NCI-H82 (cell line): Measurements from ENCODE around the gene ICA1.

ENCODE experiments used
- DNase-seq: peaks from one replicate; lab custom pipeline; 2025; lab: John Stamatoyannopoulos, UW

ICA1 gene

DNA sequence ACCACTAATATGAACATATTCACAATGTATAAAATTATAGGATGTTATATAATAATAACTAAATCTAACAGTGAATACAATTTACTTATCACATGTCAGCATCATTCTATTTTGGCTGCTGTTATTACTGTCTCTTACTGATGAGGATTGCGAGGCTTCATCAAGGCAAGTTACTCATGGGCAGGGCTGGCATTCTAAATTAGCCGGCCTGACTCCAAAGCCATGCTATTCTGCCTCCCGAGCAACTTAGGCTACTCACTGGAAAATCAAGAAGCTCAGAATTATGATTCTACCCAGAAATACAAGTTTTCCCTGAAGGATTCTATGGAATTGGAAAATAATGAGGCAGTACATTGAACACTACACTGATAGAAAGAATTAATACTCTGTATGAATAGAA lies 101.7 kb downstream of the ICA1 start:
- DNase-seq = no peak

DNA sequence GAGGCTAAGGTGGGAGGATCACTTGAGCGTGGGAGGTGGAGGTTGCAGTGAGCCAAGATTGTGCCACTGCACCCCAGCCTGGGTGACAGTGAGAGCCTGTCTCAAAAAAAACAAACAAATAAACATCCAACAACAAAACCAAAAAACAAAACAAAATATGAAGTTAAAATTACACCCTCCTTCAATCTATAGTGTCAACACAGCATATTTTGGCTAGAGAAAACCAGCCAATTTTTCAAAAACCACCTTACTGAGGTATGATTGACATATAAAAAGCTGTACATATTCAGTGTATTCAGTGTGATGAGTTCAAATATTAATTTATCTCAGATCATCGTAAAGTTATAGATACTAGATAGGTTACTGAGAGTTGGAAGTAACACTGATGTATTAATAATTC lies 102.4 kb downstream of the ICA1 start:
- DNase-seq = no peak

DNA sequence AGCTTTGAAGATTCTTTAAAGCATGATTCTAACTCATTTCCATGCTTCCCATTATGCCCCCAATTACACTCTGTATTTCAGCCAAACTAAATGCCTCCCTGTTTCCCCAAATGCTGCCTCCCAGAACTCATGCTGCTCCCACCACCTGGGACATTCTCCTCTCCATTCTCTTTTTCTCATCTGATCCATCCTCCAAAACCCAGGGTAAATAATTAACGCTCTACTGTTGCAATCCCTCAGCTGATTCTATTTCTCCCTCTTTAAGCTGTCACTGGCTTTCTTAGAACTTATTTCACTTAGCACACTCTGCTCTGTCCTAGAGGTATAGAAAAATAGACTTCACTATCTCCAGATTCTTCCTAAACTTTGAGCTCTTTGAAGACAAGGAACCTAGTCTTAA lies 104.7 kb downstream of the ICA1 start:
- no peak for DNase-seq

DNA sequence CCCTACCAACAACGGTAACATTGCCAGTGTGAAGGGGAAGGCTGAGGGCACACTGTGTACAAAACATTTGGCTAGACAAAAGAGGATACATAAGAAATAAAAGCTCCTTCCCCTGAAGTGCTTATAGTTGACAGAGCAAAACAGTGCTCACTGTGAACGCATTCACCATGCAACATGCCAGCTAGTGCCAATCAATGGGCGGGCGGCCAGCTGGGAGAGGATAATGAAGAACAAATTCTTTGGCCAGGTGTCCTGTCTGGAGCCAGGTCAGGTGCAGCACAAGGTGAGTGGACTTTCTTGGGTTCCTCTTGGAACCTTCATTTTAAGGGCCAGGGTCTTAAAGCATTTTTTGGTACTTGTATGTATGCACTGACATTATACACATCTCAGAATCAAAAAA lies 106.1 kb downstream of the ICA1 start:
- no peak for DNase-seq

DNA sequence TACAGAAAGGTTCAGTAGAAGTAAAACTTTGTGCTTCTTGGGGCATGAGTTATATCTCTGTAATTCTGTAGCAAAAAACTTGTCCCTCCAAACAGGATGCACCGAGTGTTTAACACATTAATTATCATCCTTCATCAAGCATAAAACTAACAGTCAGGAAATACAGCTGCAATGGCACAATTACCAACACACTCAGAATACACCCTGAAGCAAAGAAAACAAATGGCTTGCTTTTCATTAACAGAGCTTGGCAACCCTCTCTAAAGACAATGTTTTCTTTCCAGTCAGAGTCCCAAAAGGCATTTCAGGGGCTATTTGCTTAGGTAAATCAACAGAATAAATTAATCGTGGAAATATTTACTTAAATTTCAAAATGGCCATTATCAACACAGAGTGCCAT lies 107.7 kb downstream of the ICA1 start:
- DNase-seq = no peak

DNA sequence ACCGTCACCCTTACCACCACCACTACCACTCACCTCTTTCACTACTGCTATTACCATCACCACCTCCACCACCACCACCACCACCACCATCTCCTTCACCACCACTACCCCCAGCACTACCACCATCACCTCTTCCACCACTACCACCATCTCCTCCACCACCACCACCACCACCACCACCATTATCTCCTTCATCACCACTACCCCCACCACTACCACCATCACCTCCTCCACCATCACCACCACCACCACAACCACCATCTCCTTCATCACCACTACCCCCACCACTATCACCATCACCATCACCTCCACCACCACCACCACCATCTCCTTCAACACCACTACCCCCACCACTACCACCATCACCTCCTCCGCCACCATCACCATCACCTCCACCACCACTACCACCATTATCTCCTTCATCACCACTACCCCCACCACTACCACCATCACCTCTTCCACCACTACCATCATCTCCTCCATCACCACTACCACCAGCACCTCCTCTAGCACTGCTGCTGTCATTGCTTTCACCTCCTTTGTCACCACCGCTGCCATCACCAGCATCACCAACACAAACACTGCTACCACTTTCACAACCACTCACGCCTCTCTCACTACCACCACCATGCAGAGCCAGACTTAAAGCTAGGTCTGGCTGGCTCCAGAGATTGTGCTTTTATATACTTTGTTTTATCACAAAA lies 109.3 kb downstream of the ICA1 start:
- no peak for DNase-seq

DNA sequence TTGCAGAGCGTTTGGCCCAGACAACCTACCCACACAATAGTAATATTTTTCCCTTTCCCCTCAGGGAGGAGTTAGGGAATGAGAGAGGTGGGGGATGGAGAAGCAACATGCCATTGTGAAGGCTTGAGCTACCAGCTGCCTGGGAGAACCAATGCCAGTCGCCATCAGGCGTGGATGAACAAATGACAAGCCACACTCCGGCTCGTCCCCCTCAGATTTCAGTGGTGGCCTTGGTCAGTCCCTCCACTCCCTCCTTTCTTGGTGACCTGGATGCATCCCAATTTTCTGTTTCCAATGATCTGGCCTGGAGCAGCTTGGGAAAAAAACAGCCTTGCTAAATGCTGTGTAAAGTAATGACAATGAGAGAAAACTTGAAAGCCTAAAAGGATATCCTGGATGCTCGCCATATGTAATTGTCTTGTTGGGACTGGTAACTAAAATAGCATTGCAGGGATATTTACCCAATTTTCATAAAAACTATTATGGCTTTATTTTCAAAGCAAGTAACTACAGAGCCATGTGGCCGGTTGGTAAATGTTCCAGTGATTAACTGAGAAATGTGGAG lies 110.7 kb downstream of the ICA1 start:
- DNase-seq = no peak

DNA sequence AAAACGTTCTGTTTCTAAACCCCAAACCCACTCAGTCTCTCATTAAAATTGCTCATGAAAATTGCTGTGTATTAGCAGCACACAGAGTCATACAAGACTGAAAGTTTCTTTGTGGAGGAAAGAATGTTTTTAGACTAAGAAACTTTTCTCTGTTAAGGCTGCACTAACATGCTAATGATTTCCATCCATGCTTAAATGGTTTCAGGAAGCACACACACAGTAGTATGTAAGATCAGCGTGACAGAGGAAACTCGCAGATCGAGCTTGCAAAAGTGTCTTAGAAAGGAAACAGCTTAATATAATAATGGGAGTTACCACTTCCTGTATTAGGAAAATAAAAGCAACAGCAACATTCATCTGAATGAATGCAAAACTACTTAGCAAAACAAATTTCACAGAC lies 112.7 kb downstream of the ICA1 start:
- DNase-seq = no peak

DNA sequence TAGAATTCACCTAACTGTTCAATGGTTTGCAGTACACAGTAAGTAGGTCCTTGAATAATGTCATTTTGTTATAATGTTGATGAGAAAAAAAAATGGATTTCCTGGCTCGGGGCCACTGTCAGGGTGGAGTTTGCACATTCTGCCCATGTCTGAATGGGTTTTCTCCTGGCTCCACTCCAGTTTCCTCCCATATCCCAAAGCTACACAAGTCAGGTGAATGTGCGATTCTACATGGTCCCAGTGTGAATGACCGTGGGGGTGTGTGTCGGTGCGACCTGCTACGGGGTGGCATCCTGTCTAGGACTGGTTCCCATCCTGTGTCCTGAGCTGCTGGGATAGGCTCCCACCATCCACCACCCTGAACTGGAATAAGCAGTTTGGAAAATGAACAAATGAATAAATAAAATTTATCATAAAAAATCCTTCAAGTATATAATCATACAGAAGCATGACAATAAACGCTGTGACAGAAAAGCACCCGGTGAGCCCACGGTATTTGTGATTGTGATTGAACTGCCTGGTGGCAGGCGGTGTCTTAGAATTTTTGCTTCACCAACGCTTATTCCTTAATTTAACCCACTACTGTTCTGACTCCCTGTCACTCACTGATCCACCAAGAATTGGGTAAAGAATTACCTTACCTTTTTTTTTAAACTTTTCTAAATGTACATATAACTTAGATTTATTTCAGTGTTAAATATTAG lies 114.1 kb downstream of the ICA1 start:
- DNase-seq = no peak

DNA sequence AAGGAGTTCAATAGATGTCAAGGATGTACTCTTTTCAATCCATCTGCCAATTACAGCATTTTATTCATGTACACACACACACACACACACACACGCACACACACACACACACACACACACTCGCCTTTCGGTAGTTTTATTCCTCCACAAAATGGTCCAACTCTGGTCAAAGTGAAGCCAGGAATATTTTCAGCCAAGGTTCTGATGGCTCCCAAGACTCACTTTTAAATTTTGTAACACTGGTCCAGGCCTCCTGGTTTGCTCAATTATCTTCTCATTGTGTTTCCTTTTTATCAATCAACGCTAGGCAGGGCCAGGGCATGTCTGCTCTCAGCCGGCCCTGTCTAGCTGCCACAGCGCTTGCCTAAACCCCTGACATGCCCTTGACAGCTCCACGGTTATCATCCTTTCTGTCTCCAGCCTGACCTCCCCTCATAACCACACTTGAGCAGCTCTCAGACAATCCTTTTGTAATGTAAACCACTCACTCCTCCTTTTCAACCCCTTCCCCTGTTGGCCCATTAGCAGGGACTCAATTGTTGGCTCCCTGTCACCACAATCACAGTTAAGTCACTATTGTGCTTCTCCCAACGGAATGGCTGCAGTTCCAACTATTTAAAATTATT lies 115.1 kb downstream of the ICA1 start:
- no peak for DNase-seq

DNA sequence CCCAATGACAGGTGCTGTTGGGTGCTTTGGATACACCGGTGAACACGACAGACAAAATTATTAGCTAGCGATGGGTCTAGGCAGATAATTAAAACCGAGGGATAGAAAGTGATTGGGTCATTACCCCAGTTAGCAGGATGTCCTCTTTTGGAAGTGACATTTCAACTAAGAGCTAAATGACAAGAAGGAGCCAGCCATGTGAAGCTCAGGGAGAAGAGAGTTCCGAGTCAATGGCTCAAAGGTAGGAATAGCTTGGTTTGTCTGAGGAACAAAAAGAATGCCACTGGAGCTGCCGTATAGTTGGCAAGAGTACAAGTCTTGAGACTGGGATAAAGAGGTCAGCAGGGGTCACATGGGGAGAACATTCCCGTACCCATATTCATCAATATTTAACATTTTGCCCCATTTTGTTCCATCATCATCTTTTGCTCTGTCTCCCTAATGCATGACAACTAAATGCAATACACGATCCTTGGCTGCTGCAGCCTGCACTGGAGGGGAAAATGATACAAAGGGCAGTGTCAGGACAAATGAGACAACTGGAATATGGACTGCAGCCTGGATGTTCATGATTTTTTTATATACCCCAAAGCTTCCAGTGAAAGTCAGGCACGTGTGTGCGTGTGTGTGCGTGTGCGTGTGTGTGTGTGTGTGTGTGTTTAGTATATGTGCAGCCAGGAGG lies 115.7 kb downstream of the ICA1 start:
- DNase-seq = no peak

DNA sequence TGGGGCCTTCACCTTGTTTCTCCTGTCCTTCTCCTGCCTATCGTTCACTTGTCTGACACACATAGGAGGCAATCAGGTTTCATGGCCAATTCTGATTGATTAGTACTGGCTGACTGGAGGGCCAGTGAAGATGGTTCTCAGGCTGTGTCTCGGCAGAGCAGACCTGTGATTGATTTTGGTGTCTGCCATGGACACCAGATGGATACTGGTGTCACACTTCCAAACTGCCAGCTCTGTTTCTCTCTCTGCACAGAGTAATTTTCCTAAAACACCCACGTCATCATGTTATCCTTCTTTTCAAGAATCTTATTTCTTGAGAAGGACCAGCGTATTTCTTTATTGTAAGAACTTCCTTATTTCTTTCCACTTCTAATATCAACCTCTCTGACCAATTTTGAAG lies 117.1 kb downstream of the ICA1 start:
- no peak for DNase-seq

DNA sequence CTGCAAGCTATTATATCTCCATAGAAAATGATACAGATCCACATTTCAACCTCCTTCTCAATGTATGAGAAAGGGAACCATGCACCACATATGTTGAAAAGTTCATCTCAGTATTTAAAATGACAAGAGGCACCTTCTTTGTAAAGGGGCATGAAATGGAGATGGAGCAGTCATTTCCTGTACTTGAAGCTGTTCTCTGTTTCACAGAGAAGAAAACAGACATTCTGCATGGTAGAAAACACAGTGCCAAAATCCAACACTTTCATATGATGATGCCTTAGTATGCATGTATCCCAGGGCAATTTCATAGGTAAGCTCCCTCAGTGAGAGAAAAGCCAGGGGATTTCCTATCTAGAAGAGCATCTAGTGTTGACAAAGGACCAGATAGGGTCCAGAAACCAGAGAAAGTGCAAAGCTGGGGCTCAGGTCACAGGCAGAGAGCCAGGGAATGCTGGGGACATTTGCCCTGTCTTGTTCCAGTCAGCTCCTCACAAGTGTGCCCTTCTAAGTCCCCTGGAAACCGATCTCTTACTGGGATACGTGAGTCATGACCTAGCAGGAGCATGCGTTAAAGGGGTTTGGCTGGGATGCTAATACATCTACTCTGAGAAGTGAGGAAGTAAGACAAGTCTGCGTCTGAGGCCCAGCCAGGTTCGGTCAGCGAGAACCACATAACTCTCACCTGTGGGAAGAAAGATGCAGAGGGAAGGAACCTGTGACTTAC lies 118.7 kb downstream of the ICA1 start:
- DNase-seq = no peak

DNA sequence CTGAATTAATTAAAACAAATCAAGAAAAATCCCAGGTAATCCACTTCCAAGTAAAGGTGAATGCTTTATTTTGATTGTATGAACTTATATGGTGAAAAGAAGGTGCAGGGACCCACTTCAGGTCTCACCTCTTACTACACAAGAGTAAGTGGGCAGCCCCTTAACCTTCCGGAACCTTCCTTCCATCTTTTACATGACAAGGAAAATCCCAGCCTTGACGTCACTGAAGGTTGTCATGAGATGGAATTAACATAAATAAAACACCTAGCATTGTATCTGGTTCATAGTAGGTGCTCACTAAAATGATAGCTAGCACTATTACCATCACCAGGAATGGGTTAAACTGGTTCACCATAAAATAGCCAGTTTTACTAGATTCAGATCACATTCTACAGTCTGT lies 119.5 kb downstream of the ICA1 start:
- DNase-seq = no peak

DNA sequence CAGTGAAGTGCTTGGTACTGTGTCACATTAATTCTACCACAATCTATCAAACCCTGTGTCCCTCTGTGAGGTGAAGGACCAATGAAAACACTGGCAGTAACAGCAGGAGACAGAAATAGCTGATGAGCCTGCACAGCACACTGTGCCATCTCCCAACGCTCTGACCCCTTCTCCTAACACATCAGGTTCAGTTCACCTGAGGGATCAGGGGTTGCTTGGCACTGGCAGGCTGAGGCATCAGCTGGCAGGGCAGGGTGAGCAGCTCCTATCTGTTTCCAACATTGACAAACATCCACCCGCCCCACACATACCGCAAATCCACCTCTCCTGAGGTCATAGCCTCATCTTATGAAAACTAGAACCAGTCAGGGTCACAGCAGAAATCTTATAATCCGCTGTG lies 120.9 kb downstream of the ICA1 start:
- DNase-seq = no peak

DNA sequence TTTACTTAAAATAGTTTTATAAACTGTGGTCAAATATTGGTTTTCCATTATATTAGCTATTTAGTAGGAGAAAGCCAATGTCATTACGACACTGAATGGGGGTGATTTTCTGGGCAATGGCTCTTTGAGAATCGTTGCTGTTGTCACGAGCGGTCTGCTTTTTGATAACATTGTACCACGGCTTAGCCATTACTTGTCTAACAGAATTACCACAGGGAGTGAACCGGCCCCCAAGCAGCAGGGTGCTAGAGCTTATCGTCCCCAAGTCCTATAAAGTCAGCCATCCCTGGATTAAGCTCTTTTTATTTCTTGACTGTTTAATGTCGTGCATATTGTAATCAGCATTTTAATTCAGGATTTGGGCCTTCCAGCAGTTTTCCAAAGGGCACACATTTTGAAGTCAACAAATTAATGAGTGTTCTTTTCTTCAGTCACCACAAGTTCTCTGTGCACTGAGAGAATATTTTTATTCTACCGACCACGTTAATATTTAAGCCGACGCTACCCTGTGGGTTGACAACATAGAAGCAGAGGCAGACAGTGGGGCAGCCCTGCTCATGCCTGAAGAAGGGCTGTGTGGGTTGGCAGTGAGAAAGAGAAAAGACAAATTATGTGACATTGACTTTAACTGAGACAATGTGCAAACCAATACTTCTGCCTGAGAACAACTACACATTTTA lies 125.8 kb downstream of the ICA1 start:
- DNase-seq = no peak

DNA sequence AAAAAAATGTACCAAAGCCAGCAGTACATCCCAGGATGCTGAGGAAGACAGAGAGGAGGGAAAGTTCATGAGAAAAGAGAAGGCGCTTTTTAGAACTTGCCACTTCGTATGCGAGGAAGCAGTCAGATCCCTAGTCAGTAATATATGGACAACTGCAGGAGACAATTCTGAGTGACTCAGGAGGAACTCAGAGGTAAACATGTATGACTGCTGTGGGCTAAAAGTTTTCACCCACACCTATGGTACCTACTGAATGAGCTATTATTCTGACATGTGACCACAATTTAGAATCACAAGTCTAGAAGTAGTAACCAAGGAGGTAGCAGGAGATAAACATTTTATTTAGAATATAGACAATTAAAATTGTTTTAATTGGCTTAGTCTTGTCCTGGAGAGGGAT lies 126.5 kb downstream of the ICA1 start:
- no peak for DNase-seq

DNA sequence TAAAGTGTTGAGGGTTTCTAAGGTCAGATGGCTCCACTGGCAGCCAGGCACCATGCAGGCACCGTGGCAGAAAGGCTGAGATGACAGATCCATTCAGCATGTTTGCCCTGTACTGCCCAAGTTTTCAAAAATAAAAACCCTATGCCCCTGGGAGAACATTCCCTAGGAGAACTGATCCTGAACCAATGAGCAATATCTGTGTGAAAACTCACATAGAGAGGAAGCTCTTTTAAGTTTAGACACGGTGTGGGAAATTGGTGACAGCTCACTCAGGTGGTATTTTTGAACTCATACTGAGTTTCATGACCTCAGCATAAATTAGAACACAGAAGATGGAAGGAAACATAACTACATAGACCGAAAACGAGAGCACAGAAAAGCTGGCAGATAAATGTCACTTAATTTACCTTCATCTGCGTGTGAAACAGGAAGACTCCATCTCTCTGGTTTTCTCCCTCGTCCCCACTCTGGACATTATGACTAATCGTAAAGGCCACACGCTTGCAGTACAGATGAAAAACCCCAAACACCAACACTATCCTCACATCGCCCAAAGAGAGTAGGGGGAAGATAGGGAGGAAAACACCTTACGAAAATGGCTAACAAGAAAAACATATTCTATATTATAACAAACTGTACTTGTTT lies 127.8 kb downstream of the ICA1 start:
- DNase-seq = no peak

DNA sequence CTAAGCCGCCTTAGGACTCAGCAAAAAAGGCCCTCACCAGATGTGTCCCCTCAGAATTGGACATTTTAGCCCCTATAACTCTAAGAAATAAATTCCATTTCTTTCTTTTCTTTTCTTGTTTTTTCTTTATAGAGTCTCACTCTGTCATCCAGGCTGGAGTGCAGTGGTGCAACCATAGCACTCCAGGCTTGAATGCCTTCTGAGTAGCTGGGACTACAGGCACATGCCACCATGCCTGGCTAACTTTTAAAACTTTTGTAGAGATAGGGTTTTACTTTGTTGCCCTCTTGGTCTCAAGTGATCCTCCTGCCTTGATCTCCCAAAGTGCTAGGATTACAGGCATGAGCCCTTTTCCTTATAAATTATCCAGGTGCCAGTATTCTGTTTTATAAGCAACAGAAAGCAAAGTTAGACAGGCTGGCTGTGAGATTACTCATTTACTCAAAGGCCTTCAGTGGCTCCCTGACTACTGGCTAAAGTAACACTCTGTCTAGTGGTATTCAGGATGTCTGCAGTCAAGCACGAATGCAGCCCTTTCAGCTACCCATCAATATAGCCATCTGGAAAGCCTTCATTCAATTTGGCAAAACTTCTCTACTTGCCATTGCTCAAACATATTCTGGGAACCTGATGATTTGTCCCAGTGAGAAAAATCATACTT lies 128.6 kb downstream of the ICA1 start:
- DNase-seq = no peak
